Fibroblast of upper back skin (primary cell): ENCODE results near the gene RXRA.

ENCODE experiments used
- DNase-seq: peaks from one replicate; pipeline ENCODE4 v3.0.0-alpha.2; 2013

Gene RXRA

GRCh38 chr9:134438195-134438788, 112.0 kb downstream of the RXRA start:
- no peak for DNase-seq

- no peak for DNase-seq
Observed at GRCh38 chr9:134439368-134439784, 113.1 kb downstream of the RXRA start.

GRCh38 chr9:134440636-134441226, 114.5 kb downstream of the RXRA start:
- DNase-seq, result no peak

GRCh38 chr9:134441227-134442084, 115.2 kb downstream of the RXRA start:
- DNase-seq, result no peak

GRCh38 chr9:134442085-134442474, 115.8 kb downstream of the RXRA start:
- peak; percentile 65 for DNase-seq

GRCh38 chr9:134442486-134443173, 116.4 kb downstream of the RXRA start:
- DNase-seq, result peak; percentile 35

- peak; percentile 88 for DNase-seq
Observed at GRCh38 chr9:134443174-134444037, 117.2 kb downstream of the RXRA start.

GRCh38 chr9:134444038-134444315, 117.7 kb downstream of the RXRA start:
- DNase-seq, result no peak

GRCh38 chr9:134445000-134445399, 118.7 kb downstream of the RXRA start:
- no peak for DNase-seq

- DNase-seq, result peak; percentile 96
Observed at GRCh38 chr9:134449180-134449916, 123.1 kb downstream of the RXRA start.

- DNase-seq, result no peak
Observed at GRCh38 chr9:134451700-134452458, 125.6 kb downstream of the RXRA start.

GRCh38 chr9:134452728-134453127, 126.5 kb downstream of the RXRA start:
- DNase-seq, result no peak

- no peak for DNase-seq
Observed at GRCh38 chr9:134453776-134454475, 127.7 kb downstream of the RXRA start.

GRCh38 chr9:134454476-134454857, 128.2 kb downstream of the RXRA start:
- no peak for DNase-seq

- no peak for DNase-seq
Observed at GRCh38 chr9:134455021-134455471, 128.8 kb downstream of the RXRA start.

GRCh38 chr9:134455537-134455933, 129.3 kb downstream of the RXRA start:
- no peak for DNase-seq

GRCh38 chr9:134455934-134456755, 129.9 kb downstream of the RXRA start:
- peak; percentile 100 for DNase-seq

- DNase-seq, result no peak
Observed at GRCh38 chr9:134456756-134457305, 130.6 kb downstream of the RXRA start.
